WTC11 (cell line): ENCODE data around the gene EPHX1. TPM values are rescaled to one million over a fixed set of nuclear protein-coding genes. Genes with fewer than 3 reads are reported as not detected.

Source experiments
- ATAC-seq: fragments of 200-7000 bp; cut with Tn5 transposase; 2 replicates; pipeline ENCODE4 v1.10.0; 2021; ENCODE audit warnings: mild to moderate bottlenecking, moderate library complexity
- CTCF ChIA-PET: fragments of 300-600 bp; sonication (Branson Sonifier 250); formaldehyde crosslinking; loops from one replicate; lab custom pipeline; 2021; ENCODE audit warnings: antibody characterized with exemption; lab: Charles Lee
- POLR2A ChIA-PET: fragments of 350-600 bp; sonication (Branson Sonifier 250); formaldehyde crosslinking; loops from one replicate; lab custom pipeline; 2021; ENCODE audit warnings: antibody characterized with exemption; lab: Charles Lee
- DNase-seq: peaks from one replicate; pipeline ENCODE4 v3.0.0; 2021; ENCODE audit warnings: low spot score
- H3K27ac Mint-ChIP-seq: 2 replicates; pipeline ENCODE4 v1.8.0; 2021; ENCODE audit warnings: mixed read lengths
- H3K27me3 Mint-ChIP-seq: 2 replicates; pipeline ENCODE4 v1.8.0; 2021; ENCODE audit warnings: low read depth, mild to moderate bottlenecking, moderate library complexity, mixed read lengths
- H3K36me3 Mint-ChIP-seq: 2 replicates; pipeline ENCODE4 v1.8.0; 2021; ENCODE audit warnings: mixed read lengths
- H3K4me1 Mint-ChIP-seq: 2 replicates; pipeline ENCODE4 v1.8.0; 2022; ENCODE audit warnings: mixed read lengths
- H3K4me3 Mint-ChIP-seq: 2 replicates; pipeline ENCODE4 v1.8.0; 2021; ENCODE audit warnings: mild to moderate bottlenecking, moderate library complexity, mixed read lengths
- H3K9me3 Mint-ChIP-seq: 2 replicates; pipeline ENCODE4 v1.8.0; 2021; ENCODE audit warnings: mixed read lengths
- ATF6 ChIP-seq: sonication (generic); formaldehyde crosslinking; IDR thresholded peaks from 2 replicates; pipeline ENCODE4 v1.8.1; 2023; ENCODE audit warnings: mild to moderate bottlenecking, missing genetic modification reagents
- CREB1 ChIP-seq: sonication (generic); formaldehyde crosslinking; IDR thresholded peaks from 2 replicates; pipeline ENCODE4 v1.8.0; 2023; ENCODE audit warnings: mild to moderate bottlenecking, missing genetic modification reagents
- EMX1 ChIP-seq: fragments of 250-450 bp; sonication (Bioruptor Pico); IDR thresholded peaks from 2 replicates; pipeline ENCODE4 v1.8.0; 2021; ENCODE audit warnings: mild to moderate bottlenecking
- FOXJ3 ChIP-seq: sonication (generic); formaldehyde crosslinking; IDR thresholded peaks from 2 replicates; pipeline ENCODE4 v1.9.0; 2021; ENCODE audit warnings: missing genetic modification reagents, mild to moderate bottlenecking, borderline replicate concordance
- GRHL2 ChIP-seq: fragments of 250-450 bp; sonication (Bioruptor Pico); IDR thresholded peaks from 2 replicates; pipeline ENCODE4 v1.8.0; 2022; ENCODE audit warnings: mild to moderate bottlenecking, moderate library complexity; ENCODE audit not compliant: insufficient replicate concordance, severe bottlenecking
- HMGXB4 ChIP-seq: sonication (generic); formaldehyde crosslinking; IDR thresholded peaks from 2 replicates; pipeline ENCODE4 v1.8.1; 2023; ENCODE audit warnings: mild to moderate bottlenecking, moderate library complexity, missing genetic modification reagents
- IRF1 ChIP-seq: sonication (generic); formaldehyde crosslinking; IDR thresholded peaks from 2 replicates; pipeline ENCODE4 v1.8.0; 2023; ENCODE audit warnings: missing genetic modification reagents
- JAZF1 ChIP-seq: fragments of 250-450 bp; sonication (Bioruptor Pico); IDR thresholded peaks from 2 replicates; pipeline ENCODE4 v1.9.0; 2021; ENCODE audit warnings: moderate library complexity, mild to moderate bottlenecking, inconsistent platforms
- MLX ChIP-seq: sonication (generic); formaldehyde crosslinking; IDR thresholded peaks from 2 replicates; pipeline ENCODE4 v1.8.1; 2023; ENCODE audit warnings: mild to moderate bottlenecking, missing genetic modification reagents, moderate library complexity
- MXD4 ChIP-seq: fragments of 250-450 bp; sonication (Bioruptor Pico); IDR thresholded peaks from 2 replicates; pipeline ENCODE4 v1.8.0; 2021; ENCODE audit warnings: mild to moderate bottlenecking, moderate library complexity, borderline replicate concordance
- NFATC4 ChIP-seq: fragments of 250-450 bp; sonication (Bioruptor Pico); IDR thresholded peaks from 2 replicates; pipeline ENCODE4 v1.9.0; 2021; ENCODE audit warnings: mild to moderate bottlenecking
- NFE2L1 ChIP-seq: sonication (generic); formaldehyde crosslinking; IDR thresholded peaks from 2 replicates; pipeline ENCODE4 v1.8.1; 2023; ENCODE audit warnings: missing genetic modification reagents
- RELA ChIP-seq: sonication (generic); formaldehyde crosslinking; IDR thresholded peaks from 2 replicates; pipeline ENCODE4 v1.8.1; 2022; ENCODE audit warnings: missing genetic modification reagents, mild to moderate bottlenecking, borderline replicate concordance
- RORB ChIP-seq: fragments of 250-450 bp; sonication (Bioruptor Pico); IDR thresholded peaks from 2 replicates; pipeline ENCODE4 v1.9.0; 2021; ENCODE audit warnings: mild to moderate bottlenecking
- USF1 ChIP-seq: sonication (generic); formaldehyde crosslinking; IDR thresholded peaks from 2 replicates; pipeline ENCODE4 v1.8.0; 2022; ENCODE audit warnings: mild to moderate bottlenecking, missing genetic modification reagents
- ZBTB21 ChIP-seq: sonication (generic); formaldehyde crosslinking; IDR thresholded peaks from 2 replicates; pipeline ENCODE4 v1.8.1; 2023; ENCODE audit warnings: mild to moderate bottlenecking, missing genetic modification reagents, borderline replicate concordance
- ZMAT4 ChIP-seq: fragments of 250-450 bp; sonication (Bioruptor Pico); IDR thresholded peaks from 2 replicates; pipeline ENCODE4 v1.9.0; 2021; ENCODE audit warnings: mild to moderate bottlenecking
- ZNF232 ChIP-seq: sonication (generic); formaldehyde crosslinking; IDR thresholded peaks from 2 replicates; pipeline ENCODE4 v1.8.0; 2022; ENCODE audit warnings: mild to moderate bottlenecking, missing genetic modification reagents
- ZNF396 ChIP-seq: fragments of 250-450 bp; sonication (Bioruptor Pico); IDR thresholded peaks from 2 replicates; pipeline ENCODE4 v1.8.0; 2021; ENCODE audit warnings: mild to moderate bottlenecking, moderate library complexity, borderline replicate concordance
- ZNF416 ChIP-seq: fragments of 250-450 bp; sonication (Bioruptor Pico); IDR thresholded peaks from 2 replicates; pipeline ENCODE4 v1.9.0; 2021; ENCODE audit warnings: mild to moderate bottlenecking, inconsistent platforms
- total RNA-seq: library from RNA; stranded (reverse); gene quantifications from 3 replicates; pipeline ENCODE4 v1.2.3, GENCODE V29; 2021

EPHX1 gene
- total RNA-seq, 1 experiment from 2014 or later: 60.9 TPM

- no peak for TF ChIP-seq USF1
- no peak for TF ChIP-seq ZNF232
- TF ChIP-seq RORB (CRISPR knock-in tag): no peak
- no peak for TF ChIP-seq ATF6
- no peak for TF ChIP-seq CREB1 (CRISPR knock-in tag)
- no peak for TF ChIP-seq FOXJ3 (CRISPR knock-in tag)
- no peak for TF ChIP-seq ZNF416
- TF ChIP-seq NFATC4: no peak
- TF ChIP-seq, all 79 proteins: peak for 0
These were observed 15.7 kb downstream of the EPHX1 start (continued) for GRCh38 chr1:225825607-225826007.

GRCh38 chr1:225827076-225827475 is 17.2 kb downstream of the EPHX1 start:
- H3K27me3 Mint-ChIP-seq: no peaks in the 10 kb centered on the region
- TF ChIP-seq ZMAT4 (CRISPR knock-in tag): no peak
- peaks cover 19% of the 10 kb centered on the region for H3K36me3 Mint-ChIP-seq
- no peak for ATAC-seq
- POLR2A ChIA-PET: no interaction called here
- peaks cover 36% of the 10 kb centered on the region for H3K4me1 Mint-ChIP-seq
- no peak for DNase-seq
- CTCF ChIA-PET: interaction anchor here (1.3 to 3.3 kb wide), 3 partner anchors 84 to 353 kb away, joined by 3 to 17 read pairs (median 6); no protein-coding TSS in a partner anchor
- no peaks in the 10 kb centered on the region for H3K9me3 Mint-ChIP-seq
- H3K27ac Mint-ChIP-seq: no peak overlapping the region
- no peak overlapping the region for H3K4me3 Mint-ChIP-seq

- no peak for TF ChIP-seq GRHL2 (CRISPR knock-in tag)
- TF ChIP-seq ZNF396 (CRISPR knock-in tag): no peak
- no peak for TF ChIP-seq IRF1
- TF ChIP-seq JAZF1: no peak
- no peak for TF ChIP-seq ZBTB21 (CRISPR knock-in tag)
- no peak for TF ChIP-seq MLX (CRISPR knock-in tag)
- TF ChIP-seq USF1: no peak
- no peak for TF ChIP-seq RELA
- TF ChIP-seq MXD4: no peak
- TF ChIP-seq NFE2L1 (CRISPR knock-in tag): no peak
- TF ChIP-seq EMX1 (CRISPR knock-in tag): no peak
- no peak for TF ChIP-seq HMGXB4 (CRISPR knock-in tag)
- H3K9me3 Mint-ChIP-seq: no peaks in the 10 kb centered on the region
- no peak overlapping the region for H3K27ac Mint-ChIP-seq
- ChIA-PET CTCF (no interaction called here), POLR2A (no interaction called here)
- no peaks in the 10 kb centered on the region for H3K27me3 Mint-ChIP-seq
- no peak for DNase-seq
- no peak overlapping the region for H3K4me3 Mint-ChIP-seq
- no peak for ATAC-seq
- peaks cover 34% of the 10 kb centered on the region for H3K4me1 Mint-ChIP-seq
- H3K36me3 Mint-ChIP-seq: peaks cover 29% of the 10 kb centered on the region
These were observed 18.9 kb downstream of the EPHX1 start for GRCh38 chr1:225828706-225829345.
